Putamen (tissue), 1 donor: ENCODE results near the gene ARHGEF40.

Experiments
- DNase-seq: peaks from one replicate; pipeline ENCODE4 v3.0.0-alpha.2; 2016; ENCODE audit warnings: low spot score

ARHGEF40 gene

DNA sequence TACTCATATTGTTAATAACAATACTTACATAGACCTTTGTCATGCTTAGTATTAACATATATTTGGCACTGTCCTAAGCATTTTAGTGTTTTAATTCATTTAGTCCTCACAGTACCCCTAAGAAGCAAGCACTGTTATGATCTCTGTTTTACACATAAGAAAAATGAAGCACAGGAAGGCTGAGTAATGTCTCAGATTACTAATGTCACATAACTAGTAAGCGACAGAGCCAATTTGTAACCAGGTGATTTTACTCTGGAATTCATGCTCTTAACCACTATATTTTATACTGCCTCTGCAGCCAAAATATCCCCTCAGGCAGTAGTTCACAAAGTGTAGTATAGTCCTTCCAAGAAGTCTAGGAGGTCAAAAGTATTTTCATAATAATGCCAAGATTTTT lies 51.0 kb downstream of the ARHGEF40 start:
- no peak for DNase-seq

DNA sequence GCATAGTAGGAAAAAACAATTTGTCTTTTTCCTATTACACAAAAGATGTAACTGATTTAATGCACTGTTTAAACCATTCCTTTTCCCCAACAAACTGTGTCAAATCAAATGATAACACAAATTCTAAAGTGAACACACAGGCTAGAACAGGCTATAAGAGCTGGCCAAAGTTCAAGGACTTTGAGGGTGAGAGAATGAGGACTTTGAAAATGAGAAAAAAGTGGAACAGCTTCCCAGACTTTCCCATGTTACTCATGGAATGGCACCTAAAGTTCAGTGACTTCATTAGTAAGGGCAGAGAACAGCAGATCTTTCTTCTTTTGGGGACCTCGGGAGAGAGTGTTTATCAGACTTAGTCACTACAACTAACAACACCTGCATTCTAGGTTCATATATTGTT lies 53.3 kb downstream of the ARHGEF40 start:
- no peak for DNase-seq

DNA sequence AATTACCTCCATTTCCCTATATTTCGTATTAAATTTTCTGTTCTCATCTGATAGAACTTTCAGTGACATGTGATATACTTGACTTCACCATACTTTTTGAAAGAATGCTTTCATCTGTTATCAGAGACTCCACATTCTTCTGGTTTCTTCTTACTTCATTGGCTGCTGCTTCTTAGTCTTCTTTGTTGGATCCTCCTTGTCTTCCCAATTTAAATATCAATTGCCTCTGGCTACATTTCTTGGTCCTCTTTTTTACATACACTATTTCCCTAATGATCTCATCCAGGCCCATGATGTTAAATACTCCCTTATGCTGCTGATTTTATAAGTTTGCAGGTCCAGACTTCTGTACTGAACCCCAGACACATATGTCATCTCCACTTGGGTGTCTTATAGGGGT lies 63.8 kb downstream of the ARHGEF40 start:
- no peak for DNase-seq

- no peak for DNase-seq
Observed at GRCh38 chr14:21136024-21136423, 65.9 kb downstream of the ARHGEF40 start.
